Fibroblast of lung (primary cell): ENCODE results near the gene ZNF609.

ENCODE experiments used
- CTCF ChIP-seq, 2 donors: IDR thresholded peaks in 1 of 2; conservative IDR thresholded peaks in 1 of 2; 1 replicate in 1 of 2; 2 replicates in 1 of 2; pipeline ENCODE4 v1.5.1; 2011 to 2012; ENCODE audit warnings: low read length in 2 of 2, control low read depth in 1 of 2, inconsistent platforms in 1 of 2, low read depth in 1 of 2, mild to moderate bottlenecking in 1 of 2
- EZH2 ChIP-seq: IDR thresholded peaks from 2 replicates; pipeline ENCODE4 v1.5.1; 2012; ENCODE audit warnings: low read length, control low read depth, mild to moderate bottlenecking; ENCODE audit errors: missing control alignments

- TF ChIP-seq EZH2 = no peak
- TF ChIP-seq CTCF (conservative IDR thresholded peaks at IDR 0.05 in 1 of 2, IDR thresholded peaks at IDR 0.05 in 1 of 2; ENCODE audit: low read depth in 1 of 2, low read length in 2 of 2) = no peak
Measured at GRCh38 chr15:64429448-64429847, 30.9 kb upstream of the ZNF609 start.
